ENCODE results near the gene PRODH. TPM values are rescaled to one million over a fixed set of nuclear protein-coding genes. Genes with fewer than 3 reads are reported as not detected.
"Not testable (repeated sequence)": the region's sequence is repeated elsewhere in the genome, so short reads cannot be mapped to it uniquely, and the experiment has no call there.

PRODH gene
- total RNA-seq, 1 experiment from 2014 or later, result 1.1 TPM

- H3K79me2 ChIP-seq (ENCODE audit: low read depth); H3K27ac ChIP-seq; H2AFZ ChIP-seq; H3K9me2 ChIP-seq (ENCODE audit: insufficient read depth); H3F3A ChIP-seq (ENCODE audit: insufficient read depth, low read depth); H3K9me3 ChIP-seq (ENCODE audit: insufficient read depth, low read depth); BruUV-seq (replicated peaks); H4K20me1 ChIP-seq (ENCODE audit: insufficient read depth); H3K4me2 ChIP-seq; H3K4me1 ChIP-seq (replicated peaks; ENCODE audit: insufficient read depth); POLR2A ChIA-PET (ENCODE audit: unreplicated experiment); intact Hi-C loops (cut with micrococcal nuclease; ENCODE audit: unreplicated experiment); CTCF ChIA-PET; H3K36me3 ChIP-seq (ENCODE audit: low read depth); H3K4me3 ChIP-seq: not testable (repeated sequence)
- peaks cover 18% of the 10 kb centered on the region for H3K27me3 ChIP-seq (ENCODE audit: insufficient read depth, low read depth)
- peak in 1 of 2 experiments; percentile 63 for DNase-seq
- peak; percentile 79 for TF ChIP-seq CTCF (conservative IDR thresholded peaks at IDR 0.05)
Measured at GRCh38 chr22:18954303-18954989, 18.4 kb upstream of the PRODH start.

- H3K9me2 ChIP-seq (ENCODE audit: insufficient read depth); H3K9me3 ChIP-seq (ENCODE audit: insufficient read depth, low read depth); H3K79me2 ChIP-seq (ENCODE audit: low read depth); H3K4me3 ChIP-seq; H3K27ac ChIP-seq; H3K4me1 ChIP-seq (replicated peaks; ENCODE audit: insufficient read depth); H4K20me1 ChIP-seq (ENCODE audit: insufficient read depth); intact Hi-C loops (cut with micrococcal nuclease; ENCODE audit: unreplicated experiment); POLR2A ChIA-PET (ENCODE audit: unreplicated experiment); BruUV-seq (replicated peaks); H3F3A ChIP-seq (ENCODE audit: insufficient read depth, low read depth); DNase-seq; H3K36me3 ChIP-seq (ENCODE audit: low read depth); H3K4me2 ChIP-seq; H2AFZ ChIP-seq: not testable (repeated sequence)
- CTCF ChIA-PET, result interaction anchor here (0.6 kb wide), 1 partner anchor 481 kb away, joined by 11 read pairs; no protein-coding TSS in a partner anchor
- peaks cover 28% of the 10 kb centered on the region for H3K27me3 ChIP-seq (ENCODE audit: insufficient read depth, low read depth)
Measured at GRCh38 chr22:18953128-18953527, 17.0 kb upstream of the PRODH start.

- no peaks in the 10 kb centered on the region for H3K36me3 ChIP-seq (ENCODE audit: low read depth)
- H3K27me3 ChIP-seq (ENCODE audit: insufficient read depth, low read depth), result peaks cover 25% of the 10 kb centered on the region
- ChIA-PET CTCF (no interaction called here), POLR2A (ENCODE audit: unreplicated experiment) (no interaction called here)
- intact Hi-C loops (cut with micrococcal nuclease; ENCODE audit: unreplicated experiment), result no loop called here
- BruUV-seq (replicated peaks), result no TSS peak
- no peaks in the 10 kb centered on the region for H3F3A ChIP-seq (ENCODE audit: insufficient read depth, low read depth)
- H3K9me2 ChIP-seq (ENCODE audit: insufficient read depth), result no peaks in the 10 kb centered on the region
- H3K4me1 ChIP-seq (replicated peaks; ENCODE audit: insufficient read depth), result no peaks in the 10 kb centered on the region
- no peaks in the 10 kb centered on the region for H3K9me3 ChIP-seq (ENCODE audit: insufficient read depth, low read depth)
- TF ChIP-seq CTCF (conservative IDR thresholded peaks at IDR 0.05) (no peak), EZH2 (IDR thresholded peaks at IDR 0.05; ENCODE audit: low read depth) (no peak)
- no peaks in the 10 kb centered on the region for H3K79me2 ChIP-seq (ENCODE audit: low read depth)
- no peak overlapping the region for H3K27ac ChIP-seq
- no peaks in the 10 kb centered on the region for H4K20me1 ChIP-seq (ENCODE audit: insufficient read depth)
- H2AFZ ChIP-seq, result no peak overlapping the region
- no peak overlapping the region for H3K4me3 ChIP-seq
- no peak overlapping the region for H3K4me2 ChIP-seq
- DNase-seq, result no peak
Measured at GRCh38 chr22:18952022-18952421, 15.9 kb upstream of the PRODH start.

GRCh38 chr22:18950141-18950540, 14.0 kb upstream of the PRODH start:
- no peaks in the 10 kb centered on the region for H3K9me3 ChIP-seq (ENCODE audit: insufficient read depth, low read depth)
- H3K4me2 ChIP-seq, result no peak overlapping the region
- CTCF ChIA-PET, result no interaction called here
- no peak overlapping the region for H3K27ac ChIP-seq
- H3K9me2 ChIP-seq (ENCODE audit: insufficient read depth), result no peaks in the 10 kb centered on the region
- no peaks in the 10 kb centered on the region for H3F3A ChIP-seq (ENCODE audit: insufficient read depth, low read depth)
- no peak for DNase-seq
- POLR2A ChIA-PET (ENCODE audit: unreplicated experiment), result no interaction called here
- BruUV-seq (replicated peaks), result no TSS peak
- H3K4me3 ChIP-seq, result no peak overlapping the region
- no peaks in the 10 kb centered on the region for H3K36me3 ChIP-seq (ENCODE audit: low read depth)
- TF ChIP-seq CTCF (conservative IDR thresholded peaks at IDR 0.05) (no peak), EZH2 (IDR thresholded peaks at IDR 0.05; ENCODE audit: low read depth) (no peak)
- H4K20me1 ChIP-seq (ENCODE audit: insufficient read depth), result no peaks in the 10 kb centered on the region
- intact Hi-C loops (cut with micrococcal nuclease; ENCODE audit: unreplicated experiment), result no loop called here
- no peak overlapping the region for H2AFZ ChIP-seq
- H3K27me3 ChIP-seq (ENCODE audit: insufficient read depth, low read depth), result peaks cover 25% of the 10 kb centered on the region
- H3K4me1 ChIP-seq (replicated peaks; ENCODE audit: insufficient read depth), result no peaks in the 10 kb centered on the region
- H3K79me2 ChIP-seq (ENCODE audit: low read depth), result no peaks in the 10 kb centered on the region

All from PC-9 (cell line).